WTC11 (cell line): ENCODE measurements around the gene ITK. TPM values are rescaled to one million over a fixed set of nuclear protein-coding genes. Genes with fewer than 3 reads are reported as not detected.
"Not testable (repeated sequence)": the region's sequence is repeated elsewhere in the genome, so short reads cannot be mapped to it uniquely, and the experiment has no call there.

ENCODE experiments used
- ATAC-seq: fragments of 200-7000 bp; cut with Tn5 transposase; 2 replicates; pipeline ENCODE4 v1.10.0; 2021; ENCODE audit warnings: mild to moderate bottlenecking, moderate library complexity
- CTCF ChIA-PET: fragments of 300-600 bp; sonication (Branson Sonifier 250); formaldehyde crosslinking; loops from one replicate; lab custom pipeline; 2021; ENCODE audit warnings: antibody characterized with exemption; lab: Charles Lee
- POLR2A ChIA-PET: fragments of 350-600 bp; sonication (Branson Sonifier 250); formaldehyde crosslinking; loops from one replicate; lab custom pipeline; 2021; ENCODE audit warnings: antibody characterized with exemption; lab: Charles Lee
- DNase-seq: peaks from one replicate; pipeline ENCODE4 v3.0.0; 2021; ENCODE audit warnings: low spot score
- H3K27ac Mint-ChIP-seq: 2 replicates; pipeline ENCODE4 v1.8.0; 2021; ENCODE audit warnings: mixed read lengths
- H3K27me3 Mint-ChIP-seq: 2 replicates; pipeline ENCODE4 v1.8.0; 2021; ENCODE audit warnings: low read depth, mild to moderate bottlenecking, moderate library complexity, mixed read lengths
- H3K36me3 Mint-ChIP-seq: 2 replicates; pipeline ENCODE4 v1.8.0; 2021; ENCODE audit warnings: mixed read lengths
- H3K4me1 Mint-ChIP-seq: 2 replicates; pipeline ENCODE4 v1.8.0; 2022; ENCODE audit warnings: mixed read lengths
- H3K4me3 Mint-ChIP-seq: 2 replicates; pipeline ENCODE4 v1.8.0; 2021; ENCODE audit warnings: mild to moderate bottlenecking, moderate library complexity, mixed read lengths
- H3K9me3 Mint-ChIP-seq: 2 replicates; pipeline ENCODE4 v1.8.0; 2021; ENCODE audit warnings: mixed read lengths
- AFF4 ChIP-seq: sonication (generic); formaldehyde crosslinking; IDR thresholded peaks from 2 replicates; pipeline ENCODE4 v1.8.1; 2023; ENCODE audit warnings: mild to moderate bottlenecking, missing genetic modification reagents, borderline replicate concordance
- CREB1 ChIP-seq: sonication (generic); formaldehyde crosslinking; IDR thresholded peaks from 2 replicates; pipeline ENCODE4 v1.8.0; 2023; ENCODE audit warnings: mild to moderate bottlenecking, missing genetic modification reagents
- CREM ChIP-seq: sonication (generic); formaldehyde crosslinking; IDR thresholded peaks from 2 replicates; pipeline ENCODE4 v1.8.1; 2022; ENCODE audit warnings: mild to moderate bottlenecking, missing genetic modification reagents, moderate library complexity
- ESRRA ChIP-seq: sonication (generic); formaldehyde crosslinking; IDR thresholded peaks from 2 replicates; pipeline ENCODE4 v1.8.1; 2022; ENCODE audit warnings: mild to moderate bottlenecking, missing genetic modification reagents, borderline replicate concordance
- HMGXB4 ChIP-seq: sonication (generic); formaldehyde crosslinking; IDR thresholded peaks from 2 replicates; pipeline ENCODE4 v1.8.1; 2023; ENCODE audit warnings: mild to moderate bottlenecking, moderate library complexity, missing genetic modification reagents
- NFE2L1 ChIP-seq: sonication (generic); formaldehyde crosslinking; IDR thresholded peaks from 2 replicates; pipeline ENCODE4 v1.8.1; 2023; ENCODE audit warnings: missing genetic modification reagents
- SMAD3 ChIP-seq: sonication (generic); formaldehyde crosslinking; IDR thresholded peaks from 2 replicates; pipeline ENCODE4 v1.8.0; 2022; ENCODE audit warnings: missing genetic modification reagents, mild to moderate bottlenecking, borderline replicate concordance
- TEAD4 ChIP-seq: sonication (generic); formaldehyde crosslinking; IDR thresholded peaks from 2 replicates; pipeline ENCODE4 v1.8.0; 2022; ENCODE audit warnings: mild to moderate bottlenecking, missing genetic modification reagents
- USF1 ChIP-seq: sonication (generic); formaldehyde crosslinking; IDR thresholded peaks from 2 replicates; pipeline ENCODE4 v1.8.0; 2022; ENCODE audit warnings: mild to moderate bottlenecking, missing genetic modification reagents
- ZNF263 ChIP-seq: sonication (generic); formaldehyde crosslinking; IDR thresholded peaks from 2 replicates; pipeline ENCODE4 v1.8.1; 2022; ENCODE audit warnings: low read depth, mild to moderate bottlenecking, moderate library complexity, missing genetic modification reagents
- ZNF396 ChIP-seq: fragments of 250-450 bp; sonication (Bioruptor Pico); IDR thresholded peaks from 2 replicates; pipeline ENCODE4 v1.8.0; 2021; ENCODE audit warnings: mild to moderate bottlenecking, moderate library complexity, borderline replicate concordance
- ZSCAN18 ChIP-seq: fragments of 250-450 bp; sonication (Bioruptor Pico); IDR thresholded peaks from 2 replicates; pipeline ENCODE4 v2.1.2; 2022; ENCODE audit warnings: mild to moderate bottlenecking, moderate library complexity
- total RNA-seq: library from RNA; stranded (reverse); gene quantifications from 3 replicates; pipeline ENCODE4 v1.2.3, GENCODE V29; 2021
- TF ChIP-seq, protein P1 (sequence below): fragments of 250-450 bp; sonication (Bioruptor Pico); IDR thresholded peaks from 2 replicates; pipeline ENCODE4 v1.9.0; 2021; ENCODE audit warnings: mild to moderate bottlenecking

ITK gene
- total RNA-seq, 1 experiment from 2014 or later, result 0.52 TPM

- no peak overlapping the region for H3K27ac Mint-ChIP-seq
- 0 out of 2 replicates have a peak, but pooled peaks cover 3% of the 10 kb centered on the region for H3K9me3 Mint-ChIP-seq
- ATAC-seq (no peak), DNase-seq (no peak)
- no peaks in the 10 kb centered on the region for H3K36me3 Mint-ChIP-seq
- H3K4me1 Mint-ChIP-seq, result no peaks in the 10 kb centered on the region
- TF ChIP-seq CREM (CRISPR knock-in tag) (no peak), CREB1 (no peak), USF1 (CRISPR knock-in tag) (no peak), ZNF396 (no peak), ZSCAN18 (CRISPR knock-in tag) (no peak), ZNF263 (CRISPR knock-in tag) (no peak), SMAD3 (CRISPR knock-in tag) (no peak), ESRRA (no peak), NFE2L1 (CRISPR knock-in tag) (no peak), TEAD4 (CRISPR knock-in tag) (no peak), HMGXB4 (no peak), AFF4 (CRISPR knock-in tag) (no peak)
- TF ChIP-seq, protein P1, sequence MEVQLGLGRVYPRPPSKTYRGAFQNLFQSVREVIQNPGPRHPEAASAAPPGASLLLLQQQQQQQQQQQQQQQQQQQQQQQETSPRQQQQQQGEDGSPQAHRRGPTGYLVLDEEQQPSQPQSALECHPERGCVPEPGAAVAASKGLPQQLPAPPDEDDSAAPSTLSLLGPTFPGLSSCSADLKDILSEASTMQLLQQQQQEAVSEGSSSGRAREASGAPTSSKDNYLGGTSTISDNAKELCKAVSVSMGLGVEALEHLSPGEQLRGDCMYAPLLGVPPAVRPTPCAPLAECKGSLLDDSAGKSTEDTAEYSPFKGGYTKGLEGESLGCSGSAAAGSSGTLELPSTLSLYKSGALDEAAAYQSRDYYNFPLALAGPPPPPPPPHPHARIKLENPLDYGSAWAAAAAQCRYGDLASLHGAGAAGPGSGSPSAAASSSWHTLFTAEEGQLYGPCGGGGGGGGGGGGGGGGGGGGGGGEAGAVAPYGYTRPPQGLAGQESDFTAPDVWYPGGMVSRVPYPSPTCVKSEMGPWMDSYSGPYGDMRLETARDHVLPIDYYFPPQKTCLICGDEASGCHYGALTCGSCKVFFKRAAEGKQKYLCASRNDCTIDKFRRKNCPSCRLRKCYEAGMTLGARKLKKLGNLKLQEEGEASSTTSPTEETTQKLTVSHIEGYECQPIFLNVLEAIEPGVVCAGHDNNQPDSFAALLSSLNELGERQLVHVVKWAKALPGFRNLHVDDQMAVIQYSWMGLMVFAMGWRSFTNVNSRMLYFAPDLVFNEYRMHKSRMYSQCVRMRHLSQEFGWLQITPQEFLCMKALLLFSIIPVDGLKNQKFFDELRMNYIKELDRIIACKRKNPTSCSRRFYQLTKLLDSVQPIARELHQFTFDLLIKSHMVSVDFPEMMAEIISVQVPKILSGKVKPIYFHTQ, result no peak
- ChIA-PET POLR2A (no interaction called here), CTCF (no interaction called here)
- H3K4me3 Mint-ChIP-seq, result no peak overlapping the region
- H3K27me3 Mint-ChIP-seq, result peaks cover 67% of the 10 kb centered on the region
Measured at GRCh38 chr5:157184117-157184670, 3.6 kb downstream of the ITK start.

DNA sequence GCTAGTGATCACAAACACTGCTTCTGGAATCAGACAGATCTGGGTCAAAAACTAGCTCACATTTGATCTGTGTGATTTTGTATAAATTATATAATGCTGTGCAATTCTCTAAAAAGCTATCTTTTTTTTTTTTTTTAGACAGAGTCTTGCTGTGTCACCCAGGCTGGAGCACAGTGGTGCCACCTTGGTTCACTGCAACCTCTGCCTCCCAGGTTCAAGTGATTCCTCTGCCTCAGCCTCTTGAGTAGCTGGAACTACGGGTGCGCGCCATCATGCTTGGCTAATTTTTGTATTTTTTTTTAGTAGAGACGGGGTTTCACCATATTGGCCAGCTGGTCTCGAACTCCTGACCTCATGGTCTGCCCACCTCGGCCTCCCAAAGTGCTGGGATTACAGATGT, 4.5 kb downstream of the ITK start:
- ATAC-seq, POLR2A ChIA-PET, H3K9me3 Mint-ChIP-seq, H3K4me3 Mint-ChIP-seq, CTCF ChIA-PET, DNase-seq, H3K36me3 Mint-ChIP-seq, H3K4me1 Mint-ChIP-seq, H3K27ac Mint-ChIP-seq: not testable (repeated sequence)
- H3K27me3 Mint-ChIP-seq, result peaks cover 74% of the 10 kb centered on the region
